Measurements from ENCODE around the gene EAF2.

EAF2 gene

DNA sequence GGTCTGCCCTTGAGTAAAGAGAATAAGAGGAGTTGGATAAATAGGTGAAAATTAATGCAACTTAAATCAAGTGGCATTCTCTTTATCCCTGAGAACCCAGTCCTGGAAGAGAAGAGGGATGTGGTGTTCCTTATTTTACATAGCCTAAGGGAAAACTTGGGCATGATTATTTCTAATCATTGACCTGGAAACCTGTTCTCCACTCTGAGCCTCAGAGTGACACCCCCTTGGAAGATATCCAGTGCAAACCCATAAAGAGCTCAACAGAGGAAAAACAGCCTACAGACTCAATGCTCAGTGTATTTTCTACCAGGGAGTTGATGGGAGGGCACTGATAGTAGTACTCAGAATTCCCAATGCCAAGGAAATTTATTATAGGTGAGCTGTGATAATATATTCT, 81.2 kb downstream of the EAF2 start:
- H3K23ac ChIP-seq (ENCODE audit: low read length), result no peak overlapping the region
- H3K14ac ChIP-seq (ENCODE audit: low read length), result no peak overlapping the region
- H3K18ac ChIP-seq (ENCODE audit: low read length), result no peak overlapping the region
- no peaks in the 10 kb centered on the region for H3K36me3 ChIP-seq (ENCODE audit: control insufficient read depth in 1 of 2, insufficient read depth in 2 of 2, low read length in 2 of 2)
- no peak overlapping the region for H2BK5ac ChIP-seq (ENCODE audit: low read depth, low read length, poor library complexity)
- no peak overlapping the region for H3K9ac ChIP-seq (ENCODE audit: low read length)
- H3K27me3 ChIP-seq (ENCODE audit: insufficient read depth, low read length), result no peaks in the 10 kb centered on the region
- no peak overlapping the region for H3K27ac ChIP-seq (ENCODE audit: low read depth, low read length)
- no peaks in the 10 kb centered on the region for H3K79me2 ChIP-seq (ENCODE audit: control insufficient read depth, insufficient read depth, low read length, poor library complexity)
- no peak overlapping the region for H4K12ac ChIP-seq (ENCODE audit: low read depth, low read length)
- no peak overlapping the region for H3K4me3 ChIP-seq (ENCODE audit: low read depth, low read length)
- no peak overlapping the region for H2BK12ac ChIP-seq (ENCODE audit: low read length)
- H4K8ac ChIP-seq (ENCODE audit: low read depth, low read length), result no peak overlapping the region
- no peak for DNase-seq
- no peaks in the 10 kb centered on the region for H3K9me3 ChIP-seq (ENCODE audit: insufficient read depth, low read depth, low read length)
- H3K79me1 ChIP-seq (ENCODE audit: low read length), result no peaks in the 10 kb centered on the region
- no peak overlapping the region for H2BK120ac ChIP-seq (ENCODE audit: insufficient read depth, low read length, poor library complexity)
- H4K91ac ChIP-seq (ENCODE audit: low read depth, low read length), result no peak overlapping the region
- no peak overlapping the region for H2AFZ ChIP-seq (ENCODE audit: insufficient read depth, low read length, poor library complexity)
- no peak overlapping the region for H3K4ac ChIP-seq (ENCODE audit: low read depth, low read length)
- H3K4me1 ChIP-seq (ENCODE audit: control insufficient read depth in 1 of 2, insufficient read depth in 2 of 2, low read length in 2 of 2), result no peaks in the 10 kb centered on the region
- no peak overlapping the region for H3K4me2 ChIP-seq (ENCODE audit: low read length)
- H2AK5ac ChIP-seq (ENCODE audit: low read length), result no peak overlapping the region

GRCh38 chr3:121918779-121919483, 83.9 kb downstream of the EAF2 start:
- Histone ChIP-seq H4K8ac (ENCODE audit: low read depth, low read length) (no peak overlapping the region), H3K23ac (ENCODE audit: low read length) (no peak overlapping the region), H3K4me2 (ENCODE audit: low read length) (no peak overlapping the region), H3K9ac (ENCODE audit: low read length) (no peak overlapping the region), H3K4ac (ENCODE audit: low read depth, low read length) (no peak overlapping the region), H2AK5ac (ENCODE audit: low read length) (no peak overlapping the region), H3K27me3 (ENCODE audit: insufficient read depth, low read length) (no peaks in the 10 kb centered on the region), H4K12ac (ENCODE audit: low read depth, low read length) (no peak overlapping the region), H3K14ac (ENCODE audit: low read length) (no peak overlapping the region), H3K4me1 (ENCODE audit: control insufficient read depth in 1 of 2, insufficient read depth in 2 of 2, low read length in 2 of 2) (no peaks in the 10 kb centered on the region), H2BK5ac (ENCODE audit: low read depth, low read length, poor library complexity) (no peak overlapping the region), H3K27ac (ENCODE audit: low read depth, low read length) (no peak overlapping the region), H3K18ac (ENCODE audit: low read length) (no peak overlapping the region), H3K79me1 (ENCODE audit: low read length) (no peaks in the 10 kb centered on the region), H3K9me3 (ENCODE audit: insufficient read depth, low read depth, low read length) (no peaks in the 10 kb centered on the region), H2BK12ac (ENCODE audit: low read length) (no peak overlapping the region), H3K4me3 (ENCODE audit: low read depth, low read length) (no peak overlapping the region), H4K91ac (ENCODE audit: low read depth, low read length) (no peak overlapping the region), H3K79me2 (ENCODE audit: control insufficient read depth, insufficient read depth, low read length, poor library complexity) (no peaks in the 10 kb centered on the region), H2BK120ac (ENCODE audit: insufficient read depth, low read length, poor library complexity) (no peak overlapping the region), H2AFZ (ENCODE audit: insufficient read depth, low read length, poor library complexity) (no peak overlapping the region), H3K36me3 (ENCODE audit: control insufficient read depth in 1 of 2, insufficient read depth in 2 of 2, low read length in 2 of 2) (no peaks in the 10 kb centered on the region)
- no CpG with 5 or more reads among the region's 19 CpGs for WGBS (ENCODE audit: extremely low coverage, insufficient coverage, insufficient read length)
- no peak for DNase-seq

DNA sequence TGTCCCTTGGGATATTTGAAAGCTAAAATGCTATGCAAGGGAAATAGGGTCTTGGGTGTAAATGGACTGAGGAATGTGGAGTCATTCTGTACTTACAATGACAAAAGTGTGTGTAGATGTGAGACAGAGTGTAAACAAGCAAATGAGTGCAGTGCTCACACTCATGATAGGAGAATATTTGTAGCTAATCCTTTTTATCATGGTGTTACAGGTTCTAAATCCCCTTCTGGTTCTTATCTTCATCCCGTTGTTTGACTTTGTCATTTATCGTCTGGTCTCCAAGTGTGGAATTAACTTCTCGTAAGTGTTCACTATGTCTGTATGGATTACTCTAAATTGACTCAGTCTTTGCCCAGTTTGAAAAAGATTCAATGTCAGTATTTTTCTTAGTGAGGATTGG, 89.7 kb downstream of the EAF2 start:
- H4K91ac ChIP-seq (ENCODE audit: low read depth, low read length), result no peak overlapping the region
- WGBS (ENCODE audit: extremely low coverage, insufficient coverage, insufficient read length), result no CpG with 5 or more reads among the region's 3 CpGs
- no peak overlapping the region for H2BK120ac ChIP-seq (ENCODE audit: insufficient read depth, low read length, poor library complexity)
- H3K14ac ChIP-seq (ENCODE audit: low read length), result no peak overlapping the region
- H3K4me2 ChIP-seq (ENCODE audit: low read length), result no peak overlapping the region
- DNase-seq, result no peak
- H3K27me3 ChIP-seq (ENCODE audit: insufficient read depth, low read length), result no peaks in the 10 kb centered on the region
- H3K9ac ChIP-seq (ENCODE audit: low read length), result no peak overlapping the region
- H4K12ac ChIP-seq (ENCODE audit: low read depth, low read length), result no peak overlapping the region
- H3K23ac ChIP-seq (ENCODE audit: low read length), result no peak overlapping the region
- H2BK5ac ChIP-seq (ENCODE audit: low read depth, low read length, poor library complexity), result no peak overlapping the region
- no peak overlapping the region for H3K27ac ChIP-seq (ENCODE audit: low read depth, low read length)
- no peak overlapping the region for H4K8ac ChIP-seq (ENCODE audit: low read depth, low read length)
- no peaks in the 10 kb centered on the region for H3K79me2 ChIP-seq (ENCODE audit: control insufficient read depth, insufficient read depth, low read length, poor library complexity)
- H3K4me3 ChIP-seq (ENCODE audit: low read depth, low read length), result no peak overlapping the region
- H2AK5ac ChIP-seq (ENCODE audit: low read length), result no peak overlapping the region
- H3K18ac ChIP-seq (ENCODE audit: low read length), result no peak overlapping the region
- no peaks in the 10 kb centered on the region for H3K4me1 ChIP-seq (ENCODE audit: control insufficient read depth in 1 of 2, insufficient read depth in 2 of 2, low read length in 2 of 2)
- no peak overlapping the region for H2BK12ac ChIP-seq (ENCODE audit: low read length)
- no peak overlapping the region for H2AFZ ChIP-seq (ENCODE audit: insufficient read depth, low read length, poor library complexity)
- H3K36me3 ChIP-seq (ENCODE audit: control insufficient read depth in 1 of 2, insufficient read depth in 2 of 2, low read length in 2 of 2), result no peaks in the 10 kb centered on the region
- no peak overlapping the region for H3K4ac ChIP-seq (ENCODE audit: low read depth, low read length)
- no peaks in the 10 kb centered on the region for H3K79me1 ChIP-seq (ENCODE audit: low read length)
- no peaks in the 10 kb centered on the region for H3K9me3 ChIP-seq (ENCODE audit: insufficient read depth, low read depth, low read length)

DNA sequence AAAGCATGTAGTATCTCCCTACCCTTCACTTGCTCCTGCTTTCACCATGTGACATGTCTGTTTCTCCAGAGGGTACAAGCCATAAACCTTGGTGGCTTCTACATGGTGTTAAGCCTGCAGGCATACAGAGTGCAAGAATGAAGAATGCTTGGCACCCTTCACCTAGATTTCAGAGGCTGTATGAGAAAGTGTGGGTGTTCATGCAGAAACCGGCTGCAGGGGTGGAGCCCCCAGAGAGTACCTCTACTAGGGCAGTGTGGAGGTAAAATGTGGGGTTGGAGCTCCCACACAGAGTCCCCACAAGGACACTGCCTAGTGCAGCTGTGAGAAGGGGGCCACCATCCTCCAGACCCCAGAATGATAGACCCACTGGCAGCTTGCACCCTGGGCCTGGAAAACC, 91.4 kb downstream of the EAF2 start:
- Histone ChIP-seq H2BK12ac (ENCODE audit: low read length) (no peak overlapping the region), H3K36me3 (ENCODE audit: control insufficient read depth in 1 of 2, insufficient read depth in 2 of 2, low read length in 2 of 2) (no peaks in the 10 kb centered on the region), H2AFZ (ENCODE audit: insufficient read depth, low read length, poor library complexity) (no peak overlapping the region), H2BK5ac (ENCODE audit: low read depth, low read length, poor library complexity) (no peak overlapping the region), H4K12ac (ENCODE audit: low read depth, low read length) (no peak overlapping the region), H3K79me1 (ENCODE audit: low read length) (no peaks in the 10 kb centered on the region), H3K27me3 (ENCODE audit: insufficient read depth, low read length) (no peaks in the 10 kb centered on the region), H3K14ac (ENCODE audit: low read length) (no peak overlapping the region), H3K9ac (ENCODE audit: low read length) (no peak overlapping the region), H3K23ac (ENCODE audit: low read length) (no peak overlapping the region), H4K8ac (ENCODE audit: low read depth, low read length) (no peak overlapping the region), H3K4me3 (ENCODE audit: low read depth, low read length) (no peak overlapping the region), H3K4me2 (ENCODE audit: low read length) (no peak overlapping the region), H3K18ac (ENCODE audit: low read length) (no peak overlapping the region), H2AK5ac (ENCODE audit: low read length) (no peak overlapping the region), H3K79me2 (ENCODE audit: control insufficient read depth, insufficient read depth, low read length, poor library complexity) (no peaks in the 10 kb centered on the region), H2BK120ac (ENCODE audit: insufficient read depth, low read length, poor library complexity) (no peak overlapping the region), H3K27ac (ENCODE audit: low read depth, low read length) (no peak overlapping the region), H4K91ac (ENCODE audit: low read depth, low read length) (no peak overlapping the region), H3K4ac (ENCODE audit: low read depth, low read length) (no peak overlapping the region), H3K4me1 (ENCODE audit: control insufficient read depth in 1 of 2, insufficient read depth in 2 of 2, low read length in 2 of 2) (no peaks in the 10 kb centered on the region), H3K9me3 (ENCODE audit: insufficient read depth, low read depth, low read length) (no peaks in the 10 kb centered on the region)
- WGBS (ENCODE audit: extremely low coverage, insufficient coverage, insufficient read length), result no CpG with 5 or more reads among the region's 1 CpG
- DNase-seq, result no peak
